Activated CD4-positive, CD25-positive, alpha-beta regulatory T cell treated with anti-CD3 and anti-CD28 coated beads, Interleukin-2, amount 50 U/mL, for 16 hours (primary cell): Measurements from ENCODE around the gene RNF182.
"Not testable (repeated sequence)": the region's sequence is repeated elsewhere in the genome, so short reads cannot be mapped to it uniquely, and the experiment has no call there.

Experiments
- DNase-seq: peaks from one replicate; pipeline ENCODE4 v3.0.0-alpha.2; 2020; ENCODE audit warnings: low read depth, low spot score

Gene RNF182

GRCh38 chr6:13917141-13917540 lies 7.6 kb upstream of the RNF182 start:
- DNase-seq = no peak

DNA sequence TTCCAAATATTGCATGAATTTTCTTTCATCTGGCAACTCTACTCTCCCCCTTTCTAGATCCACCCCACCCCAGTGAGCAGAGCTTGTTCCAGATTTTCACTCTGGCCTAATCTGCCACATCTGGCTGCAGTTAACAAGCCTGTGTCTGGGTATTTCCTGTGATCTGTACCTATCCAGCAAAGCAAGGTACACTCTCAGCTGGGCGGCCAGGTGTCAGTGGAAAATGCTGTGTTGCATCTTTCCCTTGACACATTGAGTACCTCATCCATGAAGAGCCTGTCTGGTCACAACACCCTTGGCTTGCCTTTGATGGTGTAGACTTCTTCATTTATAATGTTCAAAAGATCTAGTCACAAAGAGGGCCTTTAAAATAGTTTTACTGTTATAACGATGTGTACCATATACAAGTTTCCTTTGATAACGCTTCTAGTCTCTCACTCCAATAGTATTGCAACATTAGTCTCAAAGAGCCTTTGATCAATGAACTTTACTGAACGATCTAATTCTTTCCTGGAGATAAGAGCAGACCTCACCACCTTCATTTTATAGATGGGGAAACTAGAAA lies 6.0 kb upstream of the RNF182 start:
- DNase-seq = no peak

GRCh38 chr6:13919861-13920260 lies 4.9 kb upstream of the RNF182 start:
- no peak for DNase-seq

GRCh38 chr6:13920552-13920951 lies 4.2 kb upstream of the RNF182 start:
- no peak for DNase-seq

DNA sequence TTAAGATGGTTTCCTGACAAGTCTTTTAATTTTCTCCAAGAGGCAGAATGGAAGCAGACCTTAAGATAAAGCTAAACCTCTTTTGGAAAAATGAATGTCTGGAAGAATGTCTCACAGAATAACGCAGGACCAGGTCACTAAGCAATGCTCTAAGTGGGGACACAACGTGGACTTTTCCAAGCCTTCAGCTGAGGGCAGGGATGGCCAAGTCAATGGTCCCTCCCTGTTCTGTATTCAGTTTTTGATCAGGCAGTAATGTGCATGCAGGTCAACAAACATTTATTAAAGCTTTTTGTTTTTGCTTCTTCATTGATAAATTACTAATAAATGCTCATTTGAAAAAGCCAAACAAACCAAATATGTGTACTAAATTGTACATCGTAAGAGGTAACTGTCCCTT lies 2.0 kb upstream of the RNF182 start:
- DNase-seq = no peak

- no peak for DNase-seq
Observed at GRCh38 chr6:13923527-13924145, 1.1 kb upstream of the RNF182 start.

GRCh38 chr6:13924146-13924948 lies 405 bp upstream of the RNF182 start:
- DNase-seq = no peak

DNA sequence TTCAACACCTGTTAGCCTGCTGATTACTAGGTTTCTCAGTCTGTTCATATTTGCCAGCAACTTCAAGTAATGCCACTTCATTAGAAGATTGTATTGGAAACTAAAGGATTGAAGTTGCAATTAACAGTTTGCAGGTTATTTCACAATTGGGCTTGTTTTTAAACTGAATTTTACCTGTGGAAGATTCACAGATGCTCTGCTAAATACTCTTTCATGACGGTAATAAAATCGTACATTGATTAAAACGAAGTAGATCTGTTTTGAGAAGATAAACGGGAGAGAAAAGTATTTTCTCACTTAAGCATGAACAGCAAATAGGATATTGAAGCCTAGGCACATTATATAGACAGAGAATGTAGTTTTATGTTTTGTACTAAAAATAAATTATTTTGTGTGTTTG lies 1.6 kb downstream of the RNF182 start:
- DNase-seq = no peak

- no peak for DNase-seq
Observed at GRCh38 chr6:13927203-13927602, 2.5 kb downstream of the RNF182 start.

DNA sequence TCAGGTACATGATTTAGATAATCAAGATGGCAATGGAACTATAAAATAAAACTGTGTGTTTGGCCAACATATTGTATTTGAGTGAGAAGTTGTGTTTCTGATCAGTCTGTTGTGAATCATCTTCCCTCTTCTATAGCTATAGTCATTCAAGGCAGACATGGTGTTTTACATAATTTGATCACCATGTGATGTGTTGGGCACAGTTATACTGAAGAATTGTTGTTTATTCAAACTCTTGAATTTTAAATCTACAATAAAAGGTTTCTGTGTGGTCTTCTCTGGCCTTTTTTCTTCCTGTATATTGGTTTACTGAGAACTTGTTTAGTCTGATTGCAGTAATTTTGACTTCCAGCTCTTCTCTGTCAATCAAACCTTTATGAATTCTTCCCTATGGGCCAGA lies 4.4 kb downstream of the RNF182 start:
- no peak for DNase-seq

GRCh38 chr6:13931797-13932402 lies 7.1 kb downstream of the RNF182 start:
- no peak for DNase-seq

DNA sequence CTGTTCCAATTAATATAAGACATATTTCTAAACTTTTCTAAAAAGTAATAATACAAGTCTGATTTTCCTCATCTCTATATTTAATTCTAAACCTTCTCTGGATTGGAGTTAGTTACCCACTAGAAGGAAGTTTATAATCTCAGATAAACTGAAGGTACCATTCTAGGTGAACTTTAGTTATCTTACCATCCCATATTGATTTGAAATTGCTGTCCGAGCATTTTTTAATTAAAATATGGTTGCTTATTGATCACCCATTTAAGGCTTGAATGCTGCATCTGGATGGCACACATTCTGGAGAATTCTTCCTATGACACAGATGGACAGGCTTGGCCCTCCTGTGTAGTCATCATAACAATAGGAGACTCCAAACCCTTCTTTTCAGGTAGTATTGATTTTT lies 8.0 kb downstream of the RNF182 start:
- no peak for DNase-seq

DNA sequence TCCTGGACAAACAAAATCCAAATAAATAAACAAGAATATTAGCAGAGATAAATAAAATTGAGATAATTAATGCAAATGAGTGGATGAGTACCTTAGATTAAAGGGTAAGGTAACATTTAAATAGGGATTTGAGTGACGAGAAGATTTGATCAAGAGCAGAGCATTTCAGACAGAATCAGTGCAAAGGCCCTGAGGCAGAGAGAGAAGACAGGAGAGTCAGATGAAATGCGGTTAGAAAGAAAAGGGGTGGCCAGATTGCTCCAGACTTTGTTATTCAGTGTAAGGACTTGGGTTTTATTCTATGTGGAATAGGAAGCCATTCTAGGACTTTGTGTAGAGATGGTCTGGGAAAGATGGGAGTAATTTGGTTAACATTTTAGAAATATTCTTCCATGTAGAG lies 10.0 kb downstream of the RNF182 start:
- no peak for DNase-seq

GRCh38 chr6:13935190-13935880 lies 10.6 kb downstream of the RNF182 start:
- no peak for DNase-seq

- DNase-seq = not testable (repeated sequence)
Observed at GRCh38 chr6:13935881-13936261, 11.1 kb downstream of the RNF182 start.

DNA sequence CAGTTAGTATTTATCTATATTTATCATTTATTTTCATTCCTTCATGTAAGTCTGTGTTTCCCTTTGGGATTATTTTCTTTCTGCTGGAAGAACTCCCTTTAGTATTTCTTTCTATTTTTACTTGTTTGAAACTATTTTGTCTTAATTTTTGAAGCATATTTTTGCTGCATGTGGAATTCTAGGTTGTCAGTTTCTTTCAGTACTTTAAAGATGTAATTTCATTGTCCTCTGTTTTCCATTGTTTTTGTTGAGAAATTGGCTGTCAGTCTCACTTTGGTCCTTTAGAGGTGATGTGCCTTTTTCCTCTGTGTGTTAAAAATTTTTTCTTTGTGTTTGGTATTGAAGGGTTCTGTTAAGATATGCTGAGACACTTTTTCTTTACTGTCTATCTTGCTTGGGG lies 17.1 kb downstream of the RNF182 start:
- DNase-seq = no peak

DNA sequence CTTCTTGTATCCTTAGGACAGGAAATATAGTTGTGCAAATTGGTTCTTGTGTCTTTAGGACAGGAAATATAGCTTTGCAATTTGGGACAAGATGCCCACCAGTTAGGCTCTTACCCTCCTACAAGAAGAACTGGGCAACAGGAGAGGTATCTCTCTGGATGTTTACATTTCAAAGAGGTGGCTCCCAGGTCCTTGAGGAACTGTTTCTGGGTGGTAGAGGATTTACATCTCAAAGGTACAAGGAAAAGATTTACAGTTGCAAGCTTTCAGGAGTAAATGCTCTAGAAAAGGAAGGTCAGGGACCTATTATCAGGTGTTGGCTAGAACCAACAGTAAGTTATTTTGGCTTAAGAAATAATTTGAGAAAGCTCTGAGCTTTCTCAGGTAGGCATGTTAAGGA lies 19.2 kb downstream of the RNF182 start:
- DNase-seq = no peak

DNA sequence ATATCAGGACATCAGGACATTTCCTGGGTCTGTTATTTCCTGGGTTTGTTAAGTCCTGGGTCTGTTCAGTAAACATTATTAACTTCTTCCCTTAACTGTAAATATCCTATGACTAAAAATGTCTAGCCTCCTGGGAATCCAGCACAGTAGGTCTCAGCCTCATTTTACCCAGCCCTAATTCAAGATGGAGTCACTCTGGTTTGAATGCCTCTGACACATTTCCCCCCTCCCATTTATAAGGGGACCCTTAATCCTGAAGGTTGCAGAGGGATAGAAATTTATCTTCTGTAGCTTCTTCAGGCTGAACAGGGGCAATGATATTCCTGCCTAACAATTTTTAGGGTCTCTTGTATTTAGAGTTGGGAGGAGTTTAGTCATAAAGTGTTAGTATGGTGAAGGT lies 21.8 kb downstream of the RNF182 start:
- no peak for DNase-seq

GRCh38 chr6:13947611-13948178 lies 22.9 kb downstream of the RNF182 start:
- no peak for DNase-seq

DNA sequence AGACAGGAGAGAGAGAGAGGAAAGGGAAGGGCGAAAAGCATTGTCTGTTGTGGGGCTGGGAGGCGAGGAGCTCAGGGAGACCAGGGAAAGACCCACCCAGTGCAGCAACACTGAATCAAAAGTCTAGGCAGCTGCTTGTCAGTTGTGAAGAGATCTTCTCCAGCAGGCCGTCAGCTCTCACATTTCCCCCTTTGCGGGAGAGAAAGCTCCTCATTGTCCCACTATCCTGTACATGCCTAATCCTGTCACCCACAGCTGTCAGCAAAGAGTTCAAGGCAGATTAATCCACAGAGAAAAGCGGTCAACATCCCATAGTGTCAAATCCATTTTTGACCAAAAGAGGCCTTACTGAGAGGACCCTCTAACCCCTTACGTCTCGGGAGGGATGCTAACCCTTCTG lies 27.3 kb downstream of the RNF182 start:
- no peak for DNase-seq

- DNase-seq = no peak
Observed at GRCh38 chr6:13953061-13953705, 28.4 kb downstream of the RNF182 start.
